Activated T-helper 1 cell treated with anti-CD3 and anti-CD28 coated beads, Interleukin-12 subunit alpha, Interleukin-12 subunit beta, Interleukin-2, Interleukin-4 antibody, amounts not matched to agents 30 ng/mL and 10 ng/mL and 1 ng/mL, durations not matched to agents 14 hours and 24 hours and 36 hours (primary cell): Measurements from ENCODE around the gene PLXNB3. TPM values are rescaled to one million over a fixed set of nuclear protein-coding genes. Genes with fewer than 3 reads are reported as not detected.
"Not testable (repeated sequence)": the region's sequence is repeated elsewhere in the genome, so short reads cannot be mapped to it uniquely, and the experiment has no call there.

Experiments
- DNase-seq: peaks from one replicate; pipeline ENCODE4 v3.0.0; 2021; ENCODE audit warnings: low spot score
- H3K27ac Mint-ChIP-seq: one replicate; pipeline ENCODE4 v1.8.0; 2021; ENCODE audit warnings: mild to moderate bottlenecking, mixed read lengths
- H3K27me3 Mint-ChIP-seq: one replicate; pipeline ENCODE4 v1.8.0; 2022; ENCODE audit warnings: mild to moderate bottlenecking, moderate library complexity, mixed read lengths; ENCODE audit not compliant: insufficient read depth
- H3K36me3 Mint-ChIP-seq: one replicate; pipeline ENCODE4 v1.8.0; 2021; ENCODE audit warnings: low read depth, mixed read lengths
- H3K4me1 Mint-ChIP-seq: one replicate; pipeline ENCODE4 v1.8.0; 2021; ENCODE audit warnings: low read depth, mixed read lengths
- H3K4me3 Mint-ChIP-seq: one replicate; pipeline ENCODE4 v1.8.0; 2021; ENCODE audit warnings: mild to moderate bottlenecking, moderate library complexity, mixed read lengths
- H3K9me3 Mint-ChIP-seq: one replicate; pipeline ENCODE4 v1.8.0; 2021; ENCODE audit warnings: mixed read lengths
- intact Hi-C: fragments of 100-400 bp; cut with micrococcal nuclease; formaldehyde crosslinking; loops from one replicate; pipeline ENCODE4 v1.15.1; 2024
- total RNA-seq: library from RNA; stranded (reverse); gene quantifications from 2 replicates; pipeline ENCODE4 v1.2.3, GENCODE V29; 2022

The PLXNB3 gene
- total RNA-seq, 1 donor from 2014 or later = 0.21 TPM

DNA sequence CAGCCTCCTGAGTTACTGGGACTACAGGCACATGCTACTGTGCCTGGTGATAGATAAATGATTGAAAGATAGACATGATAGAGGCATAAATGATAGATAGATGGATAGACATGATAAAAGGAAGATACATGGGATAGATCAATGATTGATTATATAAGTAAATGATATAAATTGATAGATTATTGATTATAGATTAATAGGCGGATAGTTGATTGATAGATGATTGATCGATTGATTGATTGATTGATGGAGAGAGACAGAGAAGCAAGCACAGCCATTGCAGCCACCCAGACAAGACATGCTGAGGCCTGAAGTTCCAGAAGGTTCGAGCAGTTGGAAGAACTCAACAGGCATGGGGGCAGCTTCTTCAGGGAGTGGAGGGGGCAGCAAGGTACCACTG, 17.7 kb upstream of the PLXNB3 start:
- no peaks in the 10 kb centered on the region for H3K36me3 Mint-ChIP-seq
- intact Hi-C loops = no loop called here
- no peak for DNase-seq
- H3K27me3 Mint-ChIP-seq = peaks cover 12% of the 10 kb centered on the region
- no peaks in the 10 kb centered on the region for H3K9me3 Mint-ChIP-seq
- H3K4me1 Mint-ChIP-seq = peaks cover under 1% of the 10 kb centered on the region
- no peak overlapping the region for H3K4me3 Mint-ChIP-seq
- H3K27ac Mint-ChIP-seq = no peak overlapping the region

DNA sequence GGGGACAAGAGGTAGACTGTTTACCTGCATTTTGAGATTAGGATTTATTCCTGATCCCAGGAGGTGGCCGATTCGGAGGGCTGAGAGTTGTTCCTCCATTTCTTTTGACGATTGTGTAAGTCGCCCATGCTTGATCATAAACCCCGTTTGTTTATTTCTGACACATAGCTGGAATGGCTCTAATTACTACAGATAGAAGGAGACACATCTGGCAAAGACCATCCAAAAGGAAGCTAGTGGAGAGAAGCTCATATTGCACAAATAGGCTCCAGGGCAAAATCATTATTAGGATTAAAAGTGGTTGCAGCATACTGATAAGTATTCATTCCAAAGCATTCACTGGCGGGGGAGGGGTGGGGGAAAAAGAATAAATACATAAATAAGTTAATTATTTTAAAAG, 17.1 kb upstream of the PLXNB3 start:
- H3K27me3 Mint-ChIP-seq = peaks cover 12% of the 10 kb centered on the region
- DNase-seq, H3K9me3 Mint-ChIP-seq, intact Hi-C loops, H3K27ac Mint-ChIP-seq, H3K4me3 Mint-ChIP-seq, H3K36me3 Mint-ChIP-seq, H3K4me1 Mint-ChIP-seq: not testable (repeated sequence)

DNA sequence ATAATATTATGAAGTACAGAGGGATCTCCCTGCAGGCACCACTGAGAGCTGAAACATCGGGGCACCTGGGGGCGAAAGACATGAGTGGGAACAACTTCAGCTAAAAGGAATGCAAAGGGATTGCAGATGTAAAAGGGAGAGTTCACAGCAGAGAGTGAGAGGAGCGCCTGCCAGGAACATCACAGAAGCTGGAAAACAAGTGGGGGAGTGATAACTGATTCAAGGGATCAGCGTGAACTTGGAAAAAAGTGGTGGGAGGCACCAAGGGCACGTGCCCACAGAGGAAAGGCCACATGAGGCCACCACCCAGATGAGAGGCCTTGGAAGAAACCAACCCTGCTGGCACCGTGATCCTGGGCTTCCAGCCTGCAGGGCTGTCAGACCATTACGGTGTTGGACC, 15.0 kb upstream of the PLXNB3 start:
- H3K4me1 Mint-ChIP-seq, H3K9me3 Mint-ChIP-seq, H3K36me3 Mint-ChIP-seq, intact Hi-C loops, H3K4me3 Mint-ChIP-seq, DNase-seq, H3K27ac Mint-ChIP-seq: not testable (repeated sequence)
- peaks cover 12% of the 10 kb centered on the region for H3K27me3 Mint-ChIP-seq

DNA sequence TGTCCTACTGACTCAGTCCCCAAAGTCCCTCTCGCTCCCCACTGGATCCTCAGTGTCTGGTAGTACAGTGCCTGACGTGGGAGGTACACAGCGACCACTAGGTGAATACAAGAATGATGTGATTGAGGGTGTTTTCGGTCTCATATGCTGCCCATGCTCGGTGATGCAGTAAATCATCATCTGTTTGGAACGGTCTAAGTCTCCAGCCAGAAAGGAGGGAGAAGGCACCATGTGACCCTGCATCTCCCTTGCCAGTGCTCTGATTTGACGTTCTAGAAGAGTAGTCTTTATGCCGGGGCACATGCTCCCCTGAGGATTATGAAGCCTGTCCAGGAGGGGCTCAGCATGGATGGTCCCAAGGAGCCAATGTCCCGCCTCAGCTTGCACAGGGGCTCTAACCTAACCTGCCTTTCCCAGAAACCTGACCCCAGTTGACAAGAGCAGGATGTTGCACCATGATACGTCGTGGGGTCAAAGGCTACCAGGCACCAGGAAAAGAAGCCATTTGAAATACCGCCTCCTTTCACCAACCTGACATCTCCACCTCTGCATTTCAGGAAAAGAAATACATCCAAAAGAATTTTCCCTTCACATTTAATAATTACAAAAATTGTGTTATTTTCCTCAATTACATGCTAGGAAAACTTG, 13.8 kb upstream of the PLXNB3 start:
- no peaks in the 10 kb centered on the region for H3K36me3 Mint-ChIP-seq
- peaks cover 8% of the 10 kb centered on the region for H3K27me3 Mint-ChIP-seq
- intact Hi-C loops = no loop called here

DNA sequence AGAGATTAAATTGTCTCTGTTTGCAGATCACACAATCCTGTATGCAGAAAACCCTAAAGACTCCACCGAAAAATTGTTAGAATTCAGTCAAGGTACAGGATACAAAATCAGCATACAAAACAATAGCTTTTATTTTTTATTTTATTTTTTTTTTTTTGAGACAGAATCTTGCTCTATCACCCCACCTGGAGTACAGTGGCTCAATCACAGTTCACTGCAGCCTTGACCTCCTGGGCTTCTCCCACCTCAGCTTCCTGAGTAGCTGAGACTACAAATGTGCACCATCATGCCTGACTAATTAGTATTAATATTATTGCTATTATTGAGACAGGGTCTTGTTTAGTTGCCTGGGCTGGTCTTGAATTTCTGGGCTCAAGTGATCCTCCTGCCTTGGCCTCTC, 8.9 kb upstream of the PLXNB3 start:
- H3K36me3 Mint-ChIP-seq = no peaks in the 10 kb centered on the region
- peaks cover 6% of the 10 kb centered on the region for H3K27me3 Mint-ChIP-seq
- H3K27ac Mint-ChIP-seq = no peak overlapping the region
- H3K9me3 Mint-ChIP-seq = no peaks in the 10 kb centered on the region
- H3K4me3 Mint-ChIP-seq = no peak overlapping the region
- H3K4me1 Mint-ChIP-seq = no peaks in the 10 kb centered on the region
- intact Hi-C loops = no loop called here
- no peak for DNase-seq

More for the DNA sequence above, 13.8 kb upstream of the PLXNB3 start:
- H3K9me3 Mint-ChIP-seq = no peaks in the 10 kb centered on the region
- H3K4me3 Mint-ChIP-seq = no peak overlapping the region
- H3K27ac Mint-ChIP-seq = no peak overlapping the region
- H3K4me1 Mint-ChIP-seq = no peaks in the 10 kb centered on the region
- no peak for DNase-seq

DNA sequence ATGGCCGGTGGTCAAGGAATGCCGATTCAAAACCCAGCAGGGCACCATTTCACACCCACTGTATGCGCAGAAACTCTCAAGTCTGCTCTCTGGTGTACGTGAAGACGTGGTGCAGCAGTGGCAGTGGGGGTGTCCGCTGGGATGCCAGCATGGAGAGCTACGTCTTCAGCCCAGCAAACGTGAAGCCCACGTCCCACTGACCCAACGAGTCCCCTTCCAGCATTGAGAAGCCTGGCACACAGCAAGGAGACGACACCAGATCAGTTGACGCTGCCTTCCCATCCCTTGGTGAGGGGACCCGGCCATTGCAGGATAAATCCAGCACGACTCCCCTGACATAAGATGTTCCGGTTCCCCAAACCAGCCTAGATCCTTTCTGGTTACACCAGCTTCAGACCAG, 2.2 kb upstream of the PLXNB3 start:
- no peak for DNase-seq
- intact Hi-C loops = loop anchor here (5.0 kb wide), 1 partner anchor 165 kb away; the partner anchor contains the start of gene ARHGAP4
- Mint-ChIP-seq H3K4me1 (peaks cover 5% of the 10 kb centered on the region), H3K27ac (no peak overlapping the region), H3K36me3 (no peaks in the 10 kb centered on the region), H3K9me3 (no peaks in the 10 kb centered on the region), H3K27me3 (peaks cover 7% of the 10 kb centered on the region), H3K4me3 (no peak overlapping the region)

DNA sequence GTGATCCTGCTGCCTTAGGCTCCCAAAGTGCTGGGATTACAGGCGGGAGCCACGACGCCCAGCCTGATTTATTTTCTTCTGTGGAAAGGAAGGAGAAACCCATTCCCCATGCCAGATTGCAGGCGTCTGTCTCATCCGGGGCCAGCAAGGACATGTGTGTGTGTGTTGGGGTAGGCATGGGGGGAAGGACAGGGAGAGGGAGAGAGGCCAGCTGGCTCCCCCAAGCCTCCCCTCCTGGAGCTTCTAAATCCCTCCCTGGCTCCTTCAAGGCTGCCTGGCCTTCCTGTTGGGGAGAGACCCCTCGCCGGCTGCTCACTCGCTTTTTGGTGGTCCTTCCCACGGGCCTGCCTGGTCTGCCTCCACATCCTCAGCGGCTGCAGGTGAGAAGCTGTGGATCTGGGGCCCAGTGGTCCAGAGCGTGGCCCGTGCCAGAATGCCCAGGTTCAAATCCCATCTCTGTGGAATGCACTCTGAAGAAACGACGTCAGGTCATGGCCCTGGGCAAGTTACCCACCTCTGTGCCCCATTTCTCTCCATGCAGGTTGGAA, 1.3 kb upstream of the PLXNB3 start:
- intact Hi-C loops = loop anchor here (5.0 kb wide), 1 partner anchor 165 kb away; the partner anchor contains the start of gene ARHGAP4
- DNase-seq = no peak
- Mint-ChIP-seq H3K27me3 (peaks cover 6% of the 10 kb centered on the region), H3K4me3 (no peak overlapping the region), H3K4me1 (peaks cover 5% of the 10 kb centered on the region), H3K27ac (no peak overlapping the region), H3K36me3 (no peaks in the 10 kb centered on the region), H3K9me3 (no peaks in the 10 kb centered on the region)

DNA sequence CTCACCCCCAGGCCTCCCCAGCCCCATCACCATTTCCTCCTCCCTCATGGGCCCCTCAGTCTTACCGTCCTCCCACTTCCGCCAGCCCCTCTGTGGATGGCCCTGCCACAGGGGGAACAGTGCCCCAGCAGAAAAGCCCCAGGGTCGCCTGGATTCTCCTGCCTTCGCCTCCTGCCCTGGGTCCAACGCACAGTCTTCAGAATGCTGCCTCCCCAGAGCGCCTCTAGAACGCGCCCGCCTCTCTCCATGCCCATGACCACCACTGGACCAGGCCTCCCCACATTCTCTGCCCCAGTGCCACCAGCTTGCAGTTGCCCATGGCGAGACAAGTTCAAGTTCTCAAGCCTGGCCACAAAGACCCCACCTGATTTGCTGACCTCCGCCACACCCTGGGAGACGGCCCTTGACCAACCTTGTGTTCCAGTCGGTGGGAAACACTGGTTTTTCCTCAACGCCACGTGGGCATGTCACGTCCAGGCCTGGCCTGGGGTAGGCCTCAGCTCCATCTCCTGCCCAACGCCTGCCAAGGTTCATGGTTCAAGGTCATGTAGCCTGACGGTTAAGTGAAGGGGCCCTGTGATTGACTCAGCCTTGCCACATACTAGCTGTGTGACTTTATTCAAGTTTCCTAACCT, 634 bp upstream of the PLXNB3 start:
- no peak for DNase-seq
- no peak overlapping the region for H3K27ac Mint-ChIP-seq
- peaks cover 5% of the 10 kb centered on the region for H3K4me1 Mint-ChIP-seq
- no peak overlapping the region for H3K4me3 Mint-ChIP-seq
- H3K27me3 Mint-ChIP-seq = peaks cover 5% of the 10 kb centered on the region
- H3K9me3 Mint-ChIP-seq = no peaks in the 10 kb centered on the region
- no peaks in the 10 kb centered on the region for H3K36me3 Mint-ChIP-seq
- intact Hi-C loops = loop anchor here (5.0 kb wide), 1 partner anchor 164 kb away; the partner anchor contains the start of gene ARHGAP4

DNA sequence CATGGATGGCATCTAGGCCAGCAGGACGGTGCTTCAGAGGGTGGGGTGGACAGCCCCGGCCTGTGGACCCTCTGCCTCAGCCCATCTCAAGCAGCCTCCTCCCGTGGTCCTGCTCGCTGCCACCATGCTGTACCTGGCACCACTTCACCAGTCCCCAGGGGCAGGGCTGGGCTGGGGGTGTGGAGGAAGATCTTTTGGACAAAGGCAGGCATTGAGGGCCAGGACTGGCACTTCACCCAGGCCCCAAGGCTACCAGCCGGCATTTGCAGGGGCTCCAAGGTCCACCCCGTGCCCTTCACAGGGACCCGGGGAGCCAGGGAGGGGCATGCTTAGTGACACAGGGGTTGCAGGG, 713 bp downstream of the PLXNB3 start:
- Mint-ChIP-seq H3K9me3 (no peaks in the 10 kb centered on the region), H3K27ac (no peak overlapping the region)
- no peak for DNase-seq

DNA sequence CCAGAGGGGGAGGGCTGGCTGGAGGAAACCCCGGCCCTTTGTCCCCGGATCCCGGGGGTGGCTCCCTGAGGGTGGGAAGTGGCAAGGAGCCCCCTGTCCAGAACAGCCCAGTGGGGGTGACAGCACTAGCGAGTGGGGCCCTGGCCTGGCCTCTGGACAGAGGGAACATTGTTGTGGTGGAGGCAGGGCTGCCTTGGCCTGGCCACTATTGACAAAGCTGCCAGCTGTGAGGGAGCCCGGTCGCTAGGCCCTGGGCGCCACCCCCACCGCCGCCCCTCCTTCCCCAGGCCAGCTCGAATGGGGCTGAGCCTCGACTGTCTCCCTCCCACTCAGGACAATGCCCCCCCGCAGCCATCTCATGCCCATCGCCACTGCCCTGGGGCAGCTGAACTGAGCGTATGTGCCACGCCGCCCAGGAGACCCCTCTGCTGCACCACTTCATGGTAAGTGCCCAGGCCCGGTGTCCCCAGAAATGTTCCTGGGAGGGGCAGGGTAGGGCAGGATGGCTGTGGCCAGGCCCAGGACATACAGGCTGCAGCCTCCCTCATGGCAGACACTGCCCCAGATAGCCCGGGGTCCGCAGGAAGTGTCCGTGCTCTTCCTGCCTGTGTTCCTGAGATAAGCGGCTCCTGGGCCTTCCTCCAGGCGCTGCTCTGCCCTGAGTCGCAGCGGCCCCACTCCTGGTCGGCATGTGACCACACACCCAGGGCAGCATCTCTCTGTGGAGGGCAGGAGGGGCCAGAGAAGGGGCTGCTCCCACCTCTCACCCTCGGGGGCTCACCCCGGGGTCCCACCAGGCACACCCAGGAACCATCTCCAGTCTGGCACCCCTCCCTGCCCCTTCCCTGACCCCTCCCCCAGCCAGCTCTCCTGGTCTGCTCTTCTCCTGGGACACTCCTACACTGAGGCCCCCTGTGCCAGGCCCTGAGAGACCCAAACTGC, 1.4 kb downstream of the PLXNB3 start:
- intact Hi-C loops = no loop called here
- H3K27me3 Mint-ChIP-seq = peaks cover 5% of the 10 kb centered on the region
- H3K4me3 Mint-ChIP-seq = no peak overlapping the region
- no peaks in the 10 kb centered on the region for H3K9me3 Mint-ChIP-seq
- H3K4me1 Mint-ChIP-seq = peaks cover 5% of the 10 kb centered on the region
- H3K36me3 Mint-ChIP-seq = no peaks in the 10 kb centered on the region
- no peak overlapping the region for H3K27ac Mint-ChIP-seq
- no peak for DNase-seq

More for the DNA sequence above, 713 bp downstream of the PLXNB3 start:
- Mint-ChIP-seq H3K27me3 (peaks cover 5% of the 10 kb centered on the region), H3K4me1 (peaks cover 5% of the 10 kb centered on the region), H3K36me3 (no peaks in the 10 kb centered on the region), H3K4me3 (no peak overlapping the region)
- intact Hi-C loops = loop anchor here (1.0 to 5.0 kb wide), 4 partner anchors 30 to 189 kb away; partner anchors contain the start of genes ARHGAP4, IDH3G and SSR4

DNA sequence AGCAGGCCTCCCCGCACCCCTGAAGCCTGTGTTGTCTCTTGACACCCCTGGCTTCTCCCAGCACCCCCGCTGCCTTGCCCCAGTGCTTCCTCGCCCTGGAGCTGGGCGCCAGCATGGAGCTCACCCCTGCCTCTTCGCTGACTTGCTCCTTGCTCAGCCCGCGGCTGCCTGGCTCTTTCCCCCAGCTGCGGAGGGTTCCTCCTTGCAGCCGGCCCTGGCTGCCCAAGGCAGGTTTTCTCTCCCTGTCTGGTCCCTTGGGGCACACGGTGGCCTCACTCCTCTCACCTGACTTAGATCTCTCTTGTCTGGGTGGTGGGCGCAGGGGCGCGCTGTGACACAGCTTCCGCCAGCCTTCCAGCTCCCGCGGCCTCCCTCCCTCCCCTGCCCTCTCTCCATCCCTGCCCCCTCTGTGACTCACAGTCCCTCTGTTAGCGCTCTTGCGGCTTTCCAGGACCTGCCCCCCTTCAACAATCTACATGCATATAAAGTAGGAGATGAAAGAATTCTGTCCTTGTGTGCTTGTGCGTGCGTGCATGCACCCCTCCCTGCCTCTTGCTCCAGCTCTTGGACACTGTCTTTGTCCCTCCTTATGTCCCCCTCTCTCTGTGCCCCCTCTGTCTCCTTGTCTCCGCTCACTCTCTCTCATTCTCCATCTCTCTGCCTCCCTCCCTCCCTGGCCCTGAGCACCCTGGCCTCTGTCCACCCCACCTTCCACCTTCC, 2.2 kb downstream of the PLXNB3 start:
- peaks cover 5% of the 10 kb centered on the region for H3K27me3 Mint-ChIP-seq
- H3K4me1 Mint-ChIP-seq = peaks cover 5% of the 10 kb centered on the region
- no peaks in the 10 kb centered on the region for H3K36me3 Mint-ChIP-seq
- intact Hi-C loops = no loop called here
- no peak overlapping the region for H3K27ac Mint-ChIP-seq
- no peak overlapping the region for H3K4me3 Mint-ChIP-seq
- no peak for DNase-seq
- no peaks in the 10 kb centered on the region for H3K9me3 Mint-ChIP-seq
